ENCODE data around the gene ATP7A. TPM values are rescaled to one million over a fixed set of nuclear protein-coding genes. Genes with fewer than 3 reads are reported as not detected.
"Not testable (repeated sequence)": the region's sequence is repeated elsewhere in the genome, so short reads cannot be mapped to it uniquely, and the experiment has no call there.

The ATP7A gene
- total and polyA plus RNA-seq, 2 donors (not counting 1 experiment from before 2014, with no cell fraction given) = 2.7 to 12.4 TPM

- Mint-ChIP-seq H3K27ac (no peak overlapping the region), H3K9me3 (ENCODE audit: insufficient read depth) (peaks cover 3% of the 10 kb centered on the region), H3K27me3 (no peaks in the 10 kb centered on the region), H3K4me1 (no peaks in the 10 kb centered on the region), H3K4me3 (no peak overlapping the region)
- TF ChIP-seq CTCF (IDR thresholded peaks at IDR 0.05) (no peak), EZH2 (IDR thresholded peaks at IDR 0.05; ENCODE audit: borderline replicate concordance, insufficient read depth, low read depth, low read length, poor library complexity, severe bottlenecking) (no peak)
- no peaks in the 10 kb centered on the region for H3K4me1 ChIP-seq (ENCODE audit: control insufficient read depth in 2 of 2, insufficient read depth in 2 of 2, low read length in 2 of 2)
- no peak overlapping the region for H3K4me2 ChIP-seq (replicated peaks; ENCODE audit: low read depth, low read length, poor library complexity, severe bottlenecking)
- H3K27me3 ChIP-seq (replicated peaks in 1 of 4; ENCODE audit: control extremely low read depth in 1 of 4, control insufficient read depth in 3 of 4, insufficient read depth in 4 of 4, low read length in 3 of 4) = no peaks in the 10 kb centered on the region
- no peak overlapping the region for H3K4me3 ChIP-seq (ENCODE audit: control extremely low read depth in 1 of 5, extremely low read depth in 1 of 5, insufficient read depth in 1 of 5, low read depth in 2 of 5, low read length in 4 of 5)
- H3K36me3 ChIP-seq (replicated peaks in 1 of 2; ENCODE audit: control extremely low read depth in 1 of 2, control insufficient read depth in 1 of 2, extremely low read depth in 1 of 2, insufficient read depth in 2 of 2, low read length in 1 of 2) = no peaks in the 10 kb centered on the region
- intact Hi-C loops (cut with micrococcal nuclease) = no loop called here
- H3K9ac ChIP-seq (ENCODE audit: low read length) = no peak overlapping the region
- H3K9me3 ChIP-seq (ENCODE audit: control extremely low read depth in 1 of 3, control insufficient read depth in 2 of 3, insufficient read depth in 1 of 3, low read length in 2 of 3) = peaks cover 0 to 8% (median 0%) of the 10 kb centered on the region in 3 donors
- H4K20me1 ChIP-seq (ENCODE audit: control insufficient read depth, insufficient read depth, low read length, poor library complexity, severe bottlenecking) = no peaks in the 10 kb centered on the region
- no peaks in the 10 kb centered on the region for H3K79me2 ChIP-seq (ENCODE audit: control insufficient read depth, insufficient read depth, low read length)
- H3K27ac ChIP-seq (ENCODE audit: low read length in 2 of 2) = no peak overlapping the region
- ATAC-seq (ENCODE audit: low read depth) (no peak), DNase-seq (no peak)
- ChIA-PET CTCF (no interaction called here), POLR2A (no interaction called here)
- no peak overlapping the region for H2AFZ ChIP-seq (ENCODE audit: insufficient read depth, low read depth, low read length, poor library complexity, severe bottlenecking)
These were observed 163.6 kb downstream of the ATP7A start for GRCh38 chrX:78074088-78074487.

GRCh38 chrX:78075787-78076389 lies 165.4 kb downstream of the ATP7A start:
- H3K4me2 ChIP-seq (replicated peaks; ENCODE audit: low read depth, low read length, poor library complexity, severe bottlenecking) = no peak overlapping the region
- no peak overlapping the region for H3K27ac Mint-ChIP-seq
- H3K27me3 ChIP-seq (replicated peaks in 1 of 4; ENCODE audit: control extremely low read depth in 1 of 4, control insufficient read depth in 3 of 4, insufficient read depth in 4 of 4, low read length in 3 of 4) = no peaks in the 10 kb centered on the region
- no peaks in the 10 kb centered on the region for H3K4me1 Mint-ChIP-seq
- H3K79me2 ChIP-seq (ENCODE audit: control insufficient read depth, insufficient read depth, low read length) = no peaks in the 10 kb centered on the region
- no peak overlapping the region for H3K4me3 Mint-ChIP-seq
- H4K20me1 ChIP-seq (ENCODE audit: control insufficient read depth, insufficient read depth, low read length, poor library complexity, severe bottlenecking) = no peaks in the 10 kb centered on the region
- H3K4me3 ChIP-seq (ENCODE audit: control extremely low read depth in 1 of 5, extremely low read depth in 1 of 5, insufficient read depth in 1 of 5, low read depth in 2 of 5, low read length in 4 of 5) = no peak overlapping the region
- no peak overlapping the region for H2AFZ ChIP-seq (ENCODE audit: insufficient read depth, low read depth, low read length, poor library complexity, severe bottlenecking)
- H3K27me3 Mint-ChIP-seq = no peaks in the 10 kb centered on the region
- TF ChIP-seq CTCF (IDR thresholded peaks at IDR 0.05) (no peak), EZH2 (IDR thresholded peaks at IDR 0.05; ENCODE audit: borderline replicate concordance, insufficient read depth, low read depth, low read length, poor library complexity, severe bottlenecking) (no peak)
- intact Hi-C loops (cut with micrococcal nuclease) = no loop called here
- H3K36me3 ChIP-seq (replicated peaks in 1 of 2; ENCODE audit: control extremely low read depth in 1 of 2, control insufficient read depth in 1 of 2, extremely low read depth in 1 of 2, insufficient read depth in 2 of 2, low read length in 1 of 2) = no peaks in the 10 kb centered on the region
- POLR2A ChIA-PET = no interaction called here
- 33% methylated on average over 1 of the region's 5 CpGs for WGBS (ENCODE audit: insufficient coverage)
- H3K4me1 ChIP-seq (ENCODE audit: control insufficient read depth in 2 of 2, insufficient read depth in 2 of 2, low read length in 2 of 2) = no peaks in the 10 kb centered on the region
- no peak overlapping the region for H3K9ac ChIP-seq (ENCODE audit: low read length)
- H3K27ac ChIP-seq (ENCODE audit: low read length in 2 of 2) = no peak overlapping the region
- H3K9me3 Mint-ChIP-seq (ENCODE audit: insufficient read depth) = peaks cover 3% of the 10 kb centered on the region
- DNase-seq (no peak), ATAC-seq (ENCODE audit: low read depth) (no peak)
- peaks cover 0 to 8% (median 0%) of the 10 kb centered on the region in 3 donors for H3K9me3 ChIP-seq (ENCODE audit: control extremely low read depth in 1 of 3, control insufficient read depth in 2 of 3, insufficient read depth in 1 of 3, low read length in 2 of 3)
- CTCF ChIA-PET = no interaction called here

- H3K4me3 Mint-ChIP-seq; ATAC-seq (ENCODE audit: low read depth); POLR2A ChIA-PET; H3K27ac ChIP-seq (ENCODE audit: low read length in 2 of 2); H2AFZ ChIP-seq (ENCODE audit: insufficient read depth, low read depth, low read length, poor library complexity, severe bottlenecking); H3K4me1 Mint-ChIP-seq; H3K27me3 ChIP-seq (replicated peaks in 1 of 4; ENCODE audit: control extremely low read depth in 1 of 4, control insufficient read depth in 3 of 4, insufficient read depth in 4 of 4, low read length in 3 of 4); H3K4me2 ChIP-seq (replicated peaks; ENCODE audit: low read depth, low read length, poor library complexity, severe bottlenecking); CTCF ChIA-PET; H3K36me3 ChIP-seq (replicated peaks in 1 of 2; ENCODE audit: control extremely low read depth in 1 of 2, control insufficient read depth in 1 of 2, extremely low read depth in 1 of 2, insufficient read depth in 2 of 2, low read length in 1 of 2); H4K20me1 ChIP-seq (ENCODE audit: control insufficient read depth, insufficient read depth, low read length, poor library complexity, severe bottlenecking); H3K4me1 ChIP-seq (ENCODE audit: control insufficient read depth in 2 of 2, insufficient read depth in 2 of 2, low read length in 2 of 2); intact Hi-C loops (cut with micrococcal nuclease); H3K79me2 ChIP-seq (ENCODE audit: control insufficient read depth, insufficient read depth, low read length); H3K9me3 ChIP-seq (ENCODE audit: control extremely low read depth in 1 of 3, control insufficient read depth in 2 of 3, insufficient read depth in 1 of 3, low read length in 2 of 3); H3K27ac Mint-ChIP-seq; H3K9ac ChIP-seq (ENCODE audit: low read length); DNase-seq; H3K9me3 Mint-ChIP-seq (ENCODE audit: insufficient read depth); H3K27me3 Mint-ChIP-seq; H3K4me3 ChIP-seq (ENCODE audit: control extremely low read depth in 1 of 5, extremely low read depth in 1 of 5, insufficient read depth in 1 of 5, low read depth in 2 of 5, low read length in 4 of 5): not testable (repeated sequence)
- WGBS (ENCODE audit: insufficient coverage) = no CpG with 5 or more reads among the region's 6 CpGs
These were observed 170.9 kb downstream of the ATP7A start for GRCh38 chrX:78081413-78081812.

Measured in B cell (primary cell).